Measurements from ENCODE around the gene KLHDC8B. TPM values are rescaled to one million over a fixed set of nuclear protein-coding genes. Genes with fewer than 3 reads are reported as not detected.

The KLHDC8B gene
- total RNA-seq, 4 donors from 2014 or later = 4.5 to 23.5 (median 13.4) TPM

Other genes starting within 250 kb of the KLHDC8B start
- 100 to 1,000 TPM in 1 of 4 donors, 10 to 100 TPM in 3; 43.4 to 100 (median 76.6) TPM for gene P4HTM, start 181.4 kb upstream of the KLHDC8B start, total RNA-seq
- 100 to 1,000 TPM in 3 of 4 donors, 10 to 100 TPM in 1; 76.0 to 162 (median 146) TPM for gene WDR6, start 164.2 kb upstream of the KLHDC8B start, total RNA-seq
- 100 to 1,000 TPM in 1 of 4 donors, 10 to 100 TPM in 3; 30.4 to 136 (median 42.0) TPM for gene DALRD3, start 153.0 kb upstream of the KLHDC8B start, total RNA-seq
- gene NDUFAF3, start 149.5 kb upstream of the KLHDC8B start, total RNA-seq = 100 to 1,000 TPM in 1 of 4 donors, 10 to 100 TPM in 3; 30.4 to 125 (median 88.1) TPM
- gene IMPDH2, start 142.2 kb upstream of the KLHDC8B start, total RNA-seq = 100 to 1,000 TPM in 1 of 4 donors, 10 to 100 TPM in 3; 25.1 to 106 (median 72.7) TPM
- gene QRICH1, start 77.5 kb upstream of the KLHDC8B start, total RNA-seq = 100 to 1,000 TPM in 1 of 4 donors, 10 to 100 TPM in 3; 76.4 to 122 (median 84.7) TPM
- 100 to 1,000 TPM; 403 to 873 (median 447) TPM for gene QARS1, start 66.8 kb upstream of the KLHDC8B start, total RNA-seq
- 10 to 100 TPM; 66.5 to 86.2 (median 71.7) TPM for gene USP19, start 50.8 kb upstream of the KLHDC8B start, total RNA-seq
- gene LAMB2, start 38.5 kb upstream of the KLHDC8B start, total RNA-seq = 100 to 1,000 TPM; 141 to 290 (median 177) TPM
- 10 to 100 TPM; 26.2 to 33.9 (median 31.3) TPM for gene CCDC71, start 5.3 kb upstream of the KLHDC8B start, total RNA-seq
- gene C3orf62, start 105.6 kb downstream of the KLHDC8B start, total RNA-seq = 10 to 100 TPM in 1 of 4 donors, 1 to 10 TPM in 3; 2.4 to 13.5 (median 5.3) TPM
- gene USP4, start 168.5 kb downstream of the KLHDC8B start, total RNA-seq = 10 to 100 TPM; 11.1 to 39.6 (median 27.0) TPM
- 100 to 1,000 TPM; 155 to 485 (median 274) TPM for gene GPX1, start 186.8 kb downstream of the KLHDC8B start, total RNA-seq
- gene RHOA, start 240.4 kb downstream of the KLHDC8B start, total RNA-seq = 100 to 1,000 TPM; 302 to 526 (median 401) TPM
- gene TCTA, start 240.8 kb downstream of the KLHDC8B start, total RNA-seq = 10 to 100 TPM in 3 of 4 donors, 1 to 10 TPM in 1; 7.8 to 59.8 (median 38.6) TPM